Liver (tissue), 9 donors: ENCODE measurements around the gene CDH13. TPM values are rescaled to one million over a fixed set of nuclear protein-coding genes. Genes with fewer than 3 reads are reported as not detected.

Source experiments
- DNase-seq: peaks from one replicate; pipeline ENCODE4 v3.0.0-alpha.2; 2017; ENCODE audit warnings: low spot score
- H3K27ac ChIP-seq, 2 donors: one replicate each; pipeline ENCODE4 v1.7.0; 2013; ENCODE audit warnings: inconsistent platforms in 2 of 2, low read length in 2 of 2, control low read depth in 1 of 2, low read depth in 1 of 2, mild to moderate bottlenecking in 1 of 2
- H3K27me3 ChIP-seq, 4 donors: one replicate each; pipeline versions ENCODE4 v1.6.1 to v1.7.0; 2013; ENCODE audit warnings: low read length in 3 of 4, inconsistent platforms in 1 of 4, mild to moderate bottlenecking in 1 of 4, moderate library complexity in 1 of 4; ENCODE audit not compliant: control insufficient read depth in 4 of 4, insufficient read depth in 4 of 4
- H3K36me3 ChIP-seq, 4 donors: one replicate each; pipeline versions ENCODE4 v1.6.1 to v1.7.0; 2013; ENCODE audit warnings: low read length in 3 of 4, mild to moderate bottlenecking in 3 of 4, low read depth in 1 of 4, moderate library complexity in 1 of 4; ENCODE audit not compliant: control insufficient read depth in 4 of 4, insufficient read depth in 3 of 4
- H3K4me1 ChIP-seq, 4 donors: one replicate each; pipeline versions ENCODE4 v1.6.1 to v1.7.0; 2013; ENCODE audit warnings: low read length in 3 of 4, mild to moderate bottlenecking in 3 of 4, moderate library complexity in 1 of 4; ENCODE audit not compliant: control insufficient read depth in 4 of 4, insufficient read depth in 4 of 4
- H3K4me3 ChIP-seq, 3 donors: one replicate each; pipeline versions ENCODE4 v1.6.1 to v1.7.0; 2013; ENCODE audit warnings: low read length in 3 of 3, control low read depth in 1 of 3, low read depth in 1 of 3, mild to moderate bottlenecking in 1 of 3
- H3K9ac ChIP-seq, 2 donors: one replicate each; pipeline ENCODE4 v1.7.0; 2013; ENCODE audit warnings: low read length in 2 of 2, mild to moderate bottlenecking in 2 of 2, moderate library complexity in 2 of 2, control low read depth in 1 of 2, low read depth in 1 of 2
- H3K9me3 ChIP-seq, 4 donors: one replicate each; pipeline versions ENCODE4 v1.6.1 to v1.7.0; 2013; ENCODE audit warnings: low read length in 3 of 4; ENCODE audit not compliant: control insufficient read depth in 4 of 4
- EGR1 ChIP-seq, 2 donors: IDR thresholded peaks; 2 replicates each; pipeline ENCODE4 v1.6.1; 2016 to 2018; ENCODE audit warnings: antibody characterized with exemption in 2 of 2, low read depth in 2 of 2
- FOXA1 ChIP-seq: IDR thresholded peaks from 2 replicates; pipeline ENCODE4 v1.6.1; 2016; ENCODE audit warnings: antibody characterized with exemption
- HNF4A ChIP-seq, 2 donors: conservative IDR thresholded peaks; 2 replicates each; pipeline ENCODE4 v1.6.1; 2016; ENCODE audit warnings: antibody characterized with exemption in 2 of 2, mild to moderate bottlenecking in 2 of 2
- HNF4G ChIP-seq: IDR thresholded peaks from 2 replicates; pipeline ENCODE4 v1.6.1; 2016; ENCODE audit warnings: antibody characterized with exemption
- JUND ChIP-seq, 2 donors: IDR thresholded peaks; 2 replicates each; pipeline ENCODE4 v1.6.1; 2016; ENCODE audit warnings: antibody characterized with exemption in 2 of 2
- NR2F2 ChIP-seq: IDR thresholded peaks from 2 replicates; pipeline ENCODE4 v1.6.1; 2016; ENCODE audit warnings: antibody characterized with exemption
- RAD21 ChIP-seq, 2 donors: IDR thresholded peaks; 2 replicates each; pipeline ENCODE4 v1.6.1; 2016; ENCODE audit warnings: antibody characterized with exemption in 2 of 2, mild to moderate bottlenecking in 2 of 2
- RXRA ChIP-seq, 2 donors: IDR thresholded peaks; 2 replicates each; pipeline ENCODE4 v1.6.1; 2017 to 2018; ENCODE audit warnings: antibody characterized with exemption in 2 of 2, mild to moderate bottlenecking in 1 of 2
- SP1 ChIP-seq: IDR thresholded peaks from 2 replicates; pipeline ENCODE4 v1.6.1; 2018; ENCODE audit warnings: antibody characterized with exemption, mild to moderate bottlenecking
- TAF1 ChIP-seq: conservative IDR thresholded peaks from 2 replicates; pipeline ENCODE4 v1.6.1; 2016; ENCODE audit warnings: antibody characterized with exemption, mild to moderate bottlenecking
- YY1 ChIP-seq: IDR thresholded peaks from 2 replicates; pipeline ENCODE4 v1.6.1; 2016; ENCODE audit warnings: antibody characterized with exemption, mild to moderate bottlenecking
- WGBS: extraction: QIAGEN DNeasy Blood & Tissue Kit; methylation state at CpG from one replicate; pipeline ENCODE4 v1.1.7; 2013; 5-methylcytosine and 5-hydroxymethylcytosine counted together
- polyA plus RNA-seq, 2 donors: library from polyadenylated mRNA; stranded (reverse) in 1 of 2; unstranded in 1 of 2; fragments of 200-250 nt in 1 of 2; fragments of >200 nt in 1 of 2; fragmentation: Nextera tagmentation in 1 of 2; extraction: Ambion mirVana in 1 of 2; gene quantifications; one replicate each; pipeline versions ENCODE4 v1.2.1 to v1.2.3, GENCODE V29; 2013 to 2015
- total RNA-seq, 2 donors: library from RNA; depleted of rRNA; stranded (reverse); fragments of >200 nt; gene quantifications; one replicate each; pipeline ENCODE4 v1.2.3, GENCODE V29; 2014
- TF ChIP-seq, protein P1 (sequence below): IDR thresholded peaks from 2 replicates; pipeline ENCODE4 v1.6.1; 2016; ENCODE audit warnings: antibody characterized with exemption, mild to moderate bottlenecking
- TF ChIP-seq, protein P2 (sequence below): IDR thresholded peaks from 2 replicates; pipeline ENCODE4 v1.6.1; 2016; ENCODE audit warnings: antibody characterized with exemption
- TF ChIP-seq, protein P3 (sequence below): IDR thresholded peaks from 2 replicates; pipeline ENCODE4 v1.6.1; 2016; ENCODE audit warnings: antibody characterized with exemption
- TF ChIP-seq, protein P4 (sequence below): IDR thresholded peaks from 2 replicates; pipeline ENCODE4 v1.6.1; 2016; ENCODE audit warnings: antibody characterized with exemption
- donor health status: healthy.
- donor health status: healthy.
- donor health status: healthy.
- donor health status: healthy.
- donor health status: healthy.

Gene CDH13
- total and polyA plus RNA-seq, 4 donors, result 0.21 to 1.5 (median 0.58) TPM

DNA sequence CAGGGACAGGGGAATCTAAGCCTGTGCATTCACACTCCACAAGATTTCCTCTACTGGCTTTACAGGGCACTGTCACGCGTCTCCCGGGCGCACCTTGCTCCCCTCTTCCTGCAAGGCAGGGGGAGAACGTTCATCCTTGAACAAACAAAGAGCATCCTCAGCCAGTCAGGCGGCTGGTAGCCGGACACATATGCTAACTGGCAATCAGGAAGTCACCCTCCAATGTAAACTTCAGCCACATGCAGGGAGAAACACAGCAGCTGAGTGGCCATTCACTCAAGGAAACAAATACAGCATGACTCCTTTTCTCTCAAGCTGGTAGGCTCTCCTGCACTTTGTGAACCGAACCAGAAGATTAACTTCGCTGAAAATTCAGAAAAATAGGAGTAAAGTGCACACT lies 1170.2 kb downstream of the CDH13 start:
- Histone ChIP-seq H3K4me1 (no peaks in the 10 kb centered on the region), H3K9me3 (no peaks in the 10 kb centered on the region), H3K27me3 (peaks cover 0 to 3% (median under 1%) of the 10 kb centered on the region in 4 donors), H3K36me3 (no peaks in the 10 kb centered on the region), H3K4me3 (no peak overlapping the region), H3K9ac (no peak overlapping the region), H3K27ac (no peak overlapping the region)
- TF ChIP-seq RAD21 (IDR thresholded peaks at IDR 0.05) (no peak), JUND (IDR thresholded peaks at IDR 0.05) (no peak), YY1 (no peak), NR2F2 (no peak), FOXA1 (no peak), EGR1 (IDR thresholded peaks at IDR 0.05; ENCODE audit: low read depth in 2 of 2) (no peak), SP1 (no peak), HNF4A (conservative IDR thresholded peaks at IDR 0.05) (no peak), HNF4G (no peak), TAF1 (no peak), RXRA (IDR thresholded peaks at IDR 0.05) (no peak)
- TF ChIP-seq, protein P1, sequence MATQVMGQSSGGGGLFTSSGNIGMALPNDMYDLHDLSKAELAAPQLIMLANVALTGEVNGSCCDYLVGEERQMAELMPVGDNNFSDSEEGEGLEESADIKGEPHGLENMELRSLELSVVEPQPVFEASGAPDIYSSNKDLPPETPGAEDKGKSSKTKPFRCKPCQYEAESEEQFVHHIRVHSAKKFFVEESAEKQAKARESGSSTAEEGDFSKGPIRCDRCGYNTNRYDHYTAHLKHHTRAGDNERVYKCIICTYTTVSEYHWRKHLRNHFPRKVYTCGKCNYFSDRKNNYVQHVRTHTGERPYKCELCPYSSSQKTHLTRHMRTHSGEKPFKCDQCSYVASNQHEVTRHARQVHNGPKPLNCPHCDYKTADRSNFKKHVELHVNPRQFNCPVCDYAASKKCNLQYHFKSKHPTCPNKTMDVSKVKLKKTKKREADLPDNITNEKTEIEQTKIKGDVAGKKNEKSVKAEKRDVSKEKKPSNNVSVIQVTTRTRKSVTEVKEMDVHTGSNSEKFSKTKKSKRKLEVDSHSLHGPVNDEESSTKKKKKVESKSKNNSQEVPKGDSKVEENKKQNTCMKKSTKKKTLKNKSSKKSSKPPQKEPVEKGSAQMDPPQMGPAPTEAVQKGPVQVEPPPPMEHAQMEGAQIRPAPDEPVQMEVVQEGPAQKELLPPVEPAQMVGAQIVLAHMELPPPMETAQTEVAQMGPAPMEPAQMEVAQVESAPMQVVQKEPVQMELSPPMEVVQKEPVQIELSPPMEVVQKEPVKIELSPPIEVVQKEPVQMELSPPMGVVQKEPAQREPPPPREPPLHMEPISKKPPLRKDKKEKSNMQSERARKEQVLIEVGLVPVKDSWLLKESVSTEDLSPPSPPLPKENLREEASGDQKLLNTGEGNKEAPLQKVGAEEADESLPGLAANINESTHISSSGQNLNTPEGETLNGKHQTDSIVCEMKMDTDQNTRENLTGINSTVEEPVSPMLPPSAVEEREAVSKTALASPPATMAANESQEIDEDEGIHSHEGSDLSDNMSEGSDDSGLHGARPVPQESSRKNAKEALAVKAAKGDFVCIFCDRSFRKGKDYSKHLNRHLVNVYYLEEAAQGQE, result no peak
- TF ChIP-seq, protein P2, sequence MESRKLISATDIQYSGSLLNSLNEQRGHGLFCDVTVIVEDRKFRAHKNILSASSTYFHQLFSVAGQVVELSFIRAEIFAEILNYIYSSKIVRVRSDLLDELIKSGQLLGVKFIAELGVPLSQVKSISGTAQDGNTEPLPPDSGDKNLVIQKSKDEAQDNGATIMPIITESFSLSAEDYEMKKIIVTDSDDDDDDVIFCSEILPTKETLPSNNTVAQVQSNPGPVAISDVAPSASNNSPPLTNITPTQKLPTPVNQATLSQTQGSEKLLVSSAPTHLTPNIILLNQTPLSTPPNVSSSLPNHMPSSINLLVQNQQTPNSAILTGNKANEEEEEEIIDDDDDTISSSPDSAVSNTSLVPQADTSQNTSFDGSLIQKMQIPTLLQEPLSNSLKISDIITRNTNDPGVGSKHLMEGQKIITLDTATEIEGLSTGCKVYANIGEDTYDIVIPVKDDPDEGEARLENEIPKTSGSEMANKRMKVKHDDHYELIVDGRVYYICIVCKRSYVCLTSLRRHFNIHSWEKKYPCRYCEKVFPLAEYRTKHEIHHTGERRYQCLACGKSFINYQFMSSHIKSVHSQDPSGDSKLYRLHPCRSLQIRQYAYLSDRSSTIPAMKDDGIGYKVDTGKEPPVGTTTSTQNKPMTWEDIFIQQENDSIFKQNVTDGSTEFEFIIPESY, result no peak
- TF ChIP-seq, protein P3, sequence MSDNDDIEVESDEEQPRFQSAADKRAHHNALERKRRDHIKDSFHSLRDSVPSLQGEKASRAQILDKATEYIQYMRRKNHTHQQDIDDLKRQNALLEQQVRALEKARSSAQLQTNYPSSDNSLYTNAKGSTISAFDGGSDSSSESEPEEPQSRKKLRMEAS, result no peak
- TF ChIP-seq, protein P4, sequence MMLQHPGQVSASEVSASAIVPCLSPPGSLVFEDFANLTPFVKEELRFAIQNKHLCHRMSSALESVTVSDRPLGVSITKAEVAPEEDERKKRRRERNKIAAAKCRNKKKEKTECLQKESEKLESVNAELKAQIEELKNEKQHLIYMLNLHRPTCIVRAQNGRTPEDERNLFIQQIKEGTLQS, result no peak
- no peak for DNase-seq
- WGBS, result 48% methylated on average over 9 of the region's 9 CpGs

DNA sequence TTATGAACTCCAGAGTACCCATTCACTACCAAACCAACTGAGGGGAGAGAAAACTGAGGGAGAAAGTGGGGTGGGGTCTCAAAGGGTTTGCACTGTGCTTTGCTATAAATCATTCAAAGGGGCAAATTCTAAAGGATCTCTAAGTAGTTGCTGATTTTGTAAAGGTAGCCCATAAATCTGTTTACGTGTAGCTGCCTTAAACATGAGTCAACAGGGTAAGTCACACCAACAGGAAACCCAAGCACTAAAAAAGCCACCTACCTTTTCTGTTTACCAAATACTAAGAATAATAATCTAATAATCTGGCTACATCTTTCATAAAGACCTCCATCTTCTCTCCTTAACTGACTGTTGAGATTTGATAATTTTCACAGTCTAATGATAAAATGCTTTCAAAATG lies 1172.6 kb downstream of the CDH13 start:
- no peak for DNase-seq
- no peak for TF ChIP-seq HNF4A (conservative IDR thresholded peaks at IDR 0.05)
- H3K4me1 ChIP-seq, result peaks cover 0 to 3% (median 0%) of the 10 kb centered on the region in 4 donors
- no peak overlapping the region for H3K27ac ChIP-seq
- no peaks in the 10 kb centered on the region for H3K36me3 ChIP-seq
- H3K9me3 ChIP-seq, result no peaks in the 10 kb centered on the region
- peaks cover 0 to 3% (median under 1%) of the 10 kb centered on the region in 4 donors for H3K27me3 ChIP-seq
- no peak overlapping the region for H3K4me3 ChIP-seq
- no peak overlapping the region for H3K9ac ChIP-seq
- 85% methylated on average over 1 of the region's 1 CpG for WGBS
